ENCODE measurements around the gene MMP3.
A peak's percentile ranks its signal among the peaks of the same experiment; 100 is the strongest.

Gene MMP3

DNA sequence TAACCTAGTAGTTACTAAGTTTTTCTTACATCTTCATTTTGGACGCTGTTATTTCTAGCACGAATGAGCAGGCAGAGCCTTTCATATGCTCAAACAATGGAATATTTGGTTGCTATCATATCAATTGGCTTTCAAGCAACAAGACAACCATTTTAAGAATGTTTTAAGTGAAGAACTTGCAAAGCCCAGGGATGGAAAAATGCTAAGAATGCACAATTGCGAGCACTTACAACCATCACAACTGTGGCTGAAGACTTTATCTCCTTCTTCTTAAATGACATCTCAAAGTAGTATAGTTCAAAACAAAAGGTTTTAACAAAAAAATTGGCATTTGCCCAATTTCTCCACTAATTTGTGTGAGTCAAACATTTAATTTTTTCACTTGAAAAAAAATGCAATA is 37.1 kb downstream of the MMP3 start:
- no peak for TF ChIP-seq CTCF (IDR thresholded peaks at IDR 0.05; ENCODE audit: low read depth, low read length)
- no peak for DNase-seq (ENCODE audit: extremely low read depth, low read depth)

DNA sequence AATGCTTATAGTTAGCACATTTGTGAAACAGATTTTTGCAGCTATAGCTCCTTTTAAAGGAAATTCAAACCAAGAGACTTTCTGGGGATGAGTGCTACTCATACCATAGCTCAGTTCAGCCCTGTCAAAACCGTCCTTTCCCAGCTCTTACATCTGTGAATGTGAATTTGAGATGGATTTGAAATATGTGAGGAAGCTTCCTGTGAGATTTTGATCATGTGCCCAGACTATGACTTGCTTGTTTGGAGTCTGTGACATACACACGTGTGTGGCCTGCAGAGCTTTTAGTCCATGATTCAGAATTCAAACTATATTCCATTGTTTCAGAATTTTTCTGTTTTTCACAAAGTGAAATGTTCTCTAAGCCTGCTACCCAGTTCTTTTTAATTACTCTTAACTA is 41.1 kb downstream of the MMP3 start:
- TF ChIP-seq CTCF (IDR thresholded peaks at IDR 0.05; ENCODE audit: low read depth, low read length): no peak
- peak; percentile 82 for DNase-seq (ENCODE audit: extremely low read depth, low read depth)

DNA sequence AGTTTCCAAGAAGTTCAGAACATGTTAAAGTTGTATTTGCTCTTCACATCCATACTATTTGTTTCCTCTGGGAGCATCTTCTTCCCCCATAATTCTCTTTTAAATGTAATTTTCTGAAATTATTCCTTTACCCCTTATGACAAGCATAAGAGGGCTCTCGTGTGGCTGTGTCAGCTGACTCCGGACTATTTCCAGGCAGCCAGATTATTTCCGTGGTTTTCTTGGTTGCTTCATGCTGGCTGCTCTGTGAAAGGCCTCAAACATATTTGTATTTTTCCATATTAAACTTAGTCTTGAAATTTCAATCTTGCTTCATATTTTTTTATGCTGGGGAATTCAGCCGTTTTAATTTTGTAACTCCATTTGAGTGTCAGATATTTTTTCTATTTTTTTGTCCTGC is 42.6 kb downstream of the MMP3 start:
- no peak for DNase-seq (ENCODE audit: extremely low read depth, low read depth)
- TF ChIP-seq CTCF (IDR thresholded peaks at IDR 0.05; ENCODE audit: low read depth, low read length): no peak

GRCh38 chr11:102799681-102800340 is 43.6 kb downstream of the MMP3 start:
- no peak for DNase-seq (ENCODE audit: extremely low read depth, low read depth)

GRCh38 chr11:102798012-102798746 is 45.2 kb downstream of the MMP3 start, which contains the start of gene MMP1:
Gene MMP1 (minus strand): TSS chr11:102798160. CDS start chr11:102798092, 68 bp downstream.
- DNase-seq (ENCODE audit: extremely low read depth, low read depth): peak; percentile 59
- no peak for TF ChIP-seq CTCF (IDR thresholded peaks at IDR 0.05; ENCODE audit: low read depth, low read length)

More at GRCh38 chr11:102799681-102800340, 43.6 kb downstream of the MMP3 start:
- TF ChIP-seq CTCF (IDR thresholded peaks at IDR 0.05; ENCODE audit: low read depth, low read length): no peak

GRCh38 chr11:102794382-102794781 is 49.0 kb downstream of the MMP3 start:
- TF ChIP-seq CTCF (IDR thresholded peaks at IDR 0.05; ENCODE audit: low read depth, low read length): peak; percentile 23
- no peak for DNase-seq (ENCODE audit: extremely low read depth, low read depth)

DNA sequence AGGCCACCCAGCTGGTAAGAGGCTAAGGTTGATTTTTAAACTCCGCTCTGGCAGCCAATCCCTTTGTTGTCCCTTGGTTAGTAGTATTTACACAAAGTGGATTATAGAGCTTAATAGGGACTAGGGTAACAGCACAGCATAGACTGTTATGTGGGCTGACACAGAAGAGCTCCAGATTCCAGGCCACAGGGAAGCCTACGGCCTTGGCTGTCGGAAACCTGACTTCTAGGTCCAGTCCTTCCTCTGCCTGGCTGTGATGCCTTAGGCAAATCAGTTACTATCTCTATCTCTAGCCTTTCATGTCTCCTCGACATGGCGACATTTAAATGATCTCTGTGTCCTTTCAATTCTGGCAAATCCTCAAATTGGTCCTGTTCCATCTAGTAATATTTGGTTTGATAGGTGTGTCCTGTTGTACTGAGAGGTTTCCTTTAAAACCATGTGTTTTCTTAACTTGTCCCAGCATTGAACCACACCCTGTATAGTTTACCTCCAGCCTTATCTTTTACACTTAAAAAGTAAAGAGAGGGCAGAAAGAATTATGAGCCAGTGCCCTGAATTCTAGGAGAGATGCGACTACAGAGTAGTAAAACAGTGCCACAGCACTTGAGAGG is 49.6 kb downstream of the MMP3 start:
- TF ChIP-seq CTCF (IDR thresholded peaks at IDR 0.05; ENCODE audit: low read depth, low read length): no peak
- DNase-seq (ENCODE audit: extremely low read depth, low read depth): no peak

Data from AG09319 (cell line).